Measurements from ENCODE around the gene CFAP70.

- TF ChIP-seq EZH2 (IDR thresholded peaks at IDR 0.05; ENCODE audit: insufficient read depth, poor library complexity, severe bottlenecking) (no peak), EZH2phosphoT487 (IDR thresholded peaks at IDR 0.05; ENCODE audit: insufficient read depth, low read depth) (no peak)
Observed at GRCh38 chr10:73211106-73211811, 147.4 kb downstream of the CFAP70 start.

Data from GM23248 (cell line).